Measurements from ENCODE around the gene MRGPRX4.
"Not testable (repeated sequence)": the region's sequence is repeated elsewhere in the genome, so short reads cannot be mapped to it uniquely, and the experiment has no call there.

Gene MRGPRX4

GRCh38 chr11:18172666-18173065 is at the start of gene MRGPRX4:
Gene MRGPRX4 (plus strand): TSS chr11:18172837. CDS start chr11:18173257, 420 bp downstream.
- Histone ChIP-seq H3K27me3 (ENCODE audit: insufficient read depth, poor library complexity, severe bottlenecking) (no peaks in the 10 kb centered on the region), H3K36me3 (ENCODE audit: low read depth) (no peaks in the 10 kb centered on the region), H3K4me1 (ENCODE audit: insufficient read depth, poor library complexity, severe bottlenecking) (no peaks in the 10 kb centered on the region), H3K9me3 (ENCODE audit: severe bottlenecking) (no peaks in the 10 kb centered on the region), H3K4me3 (ENCODE audit: severe bottlenecking) (no peak within 1 kb of the TSS), H3K27ac (ENCODE audit: poor library complexity, severe bottlenecking) (no peak within 1 kb of the TSS)
- no peak for TF ChIP-seq CTCF (IDR thresholded peaks at IDR 0.05; ENCODE audit: poor library complexity, severe bottlenecking)
- ATAC-seq (ENCODE audit: low read depth), result no peak
- DNase-seq (ENCODE audit: low spot score), result no peak

GRCh38 chr11:18131115-18131514 is 41.5 kb upstream of the MRGPRX4 start:
- not testable (repeated sequence) for H3K27me3 ChIP-seq (ENCODE audit: insufficient read depth, poor library complexity, severe bottlenecking); H3K9me3 ChIP-seq (ENCODE audit: severe bottlenecking); H3K36me3 ChIP-seq (ENCODE audit: low read depth); H3K4me1 ChIP-seq (ENCODE audit: insufficient read depth, poor library complexity, severe bottlenecking); ATAC-seq (ENCODE audit: low read depth); DNase-seq (ENCODE audit: low spot score); H3K4me3 ChIP-seq (ENCODE audit: severe bottlenecking); H3K27ac ChIP-seq (ENCODE audit: poor library complexity, severe bottlenecking)

- Histone ChIP-seq H3K27me3 (ENCODE audit: insufficient read depth, poor library complexity, severe bottlenecking) (no peaks in the 10 kb centered on the region), H3K36me3 (ENCODE audit: low read depth) (no peaks in the 10 kb centered on the region), H3K27ac (ENCODE audit: poor library complexity, severe bottlenecking) (peak within 1 kb of the TSS; percentile 49), H3K9me3 (ENCODE audit: severe bottlenecking) (no peaks in the 10 kb centered on the region), H3K4me1 (ENCODE audit: insufficient read depth, poor library complexity, severe bottlenecking) (peaks cover 6% of the 10 kb centered on the region), H3K4me3 (ENCODE audit: severe bottlenecking) (no peak within 1 kb of the TSS)
- no peak for TF ChIP-seq CTCF (IDR thresholded peaks at IDR 0.05; ENCODE audit: poor library complexity, severe bottlenecking)
- DNase-seq (ENCODE audit: low spot score) (no peak), ATAC-seq (ENCODE audit: low read depth) (peak; percentile 81)
Measured at GRCh38 chr11:18132341-18132740, 40.3 kb upstream of the MRGPRX4 start, which contains the start of gene MRGPRX3. Gene MRGPRX3 (plus strand): TSS chr11:18132571. CDS start chr11:18137203, 4,632 bp downstream.

GRCh38 chr11:18135308-18135707 is 37.3 kb upstream of the MRGPRX4 start:
- H3K36me3 ChIP-seq (ENCODE audit: low read depth), result no peaks in the 10 kb centered on the region
- H3K27ac ChIP-seq (ENCODE audit: poor library complexity, severe bottlenecking), result no peak overlapping the region
- no peak overlapping the region for H3K4me3 ChIP-seq (ENCODE audit: severe bottlenecking)
- no peak for DNase-seq (ENCODE audit: low spot score)
- no peaks in the 10 kb centered on the region for H3K9me3 ChIP-seq (ENCODE audit: severe bottlenecking)
- no peak for ATAC-seq (ENCODE audit: low read depth)
- no peaks in the 10 kb centered on the region for H3K27me3 ChIP-seq (ENCODE audit: insufficient read depth, poor library complexity, severe bottlenecking)
- H3K4me1 ChIP-seq (ENCODE audit: insufficient read depth, poor library complexity, severe bottlenecking), result peaks cover 6% of the 10 kb centered on the region
- no peak for TF ChIP-seq CTCF (IDR thresholded peaks at IDR 0.05; ENCODE audit: poor library complexity, severe bottlenecking)

GRCh38 chr11:18137186-18137800 is 35.3 kb upstream of the MRGPRX4 start:
- TF ChIP-seq CTCF (IDR thresholded peaks at IDR 0.05; ENCODE audit: poor library complexity, severe bottlenecking), result no peak
- ATAC-seq (ENCODE audit: low read depth), result no peak
- no peaks in the 10 kb centered on the region for H3K9me3 ChIP-seq (ENCODE audit: severe bottlenecking)
- no peaks in the 10 kb centered on the region for H3K27me3 ChIP-seq (ENCODE audit: insufficient read depth, poor library complexity, severe bottlenecking)
- H3K4me1 ChIP-seq (ENCODE audit: insufficient read depth, poor library complexity, severe bottlenecking), result peaks cover 4% of the 10 kb centered on the region
- no peaks in the 10 kb centered on the region for H3K36me3 ChIP-seq (ENCODE audit: low read depth)
- DNase-seq (ENCODE audit: low spot score), result no peak
- H3K27ac ChIP-seq (ENCODE audit: poor library complexity, severe bottlenecking), result no peak overlapping the region
- H3K4me3 ChIP-seq (ENCODE audit: severe bottlenecking), result no peak overlapping the region

Measured in RWPE2 (cell line).